SKM-1 treated with dmso at 0.1 percent for 144 hours (cell line): ENCODE measurements around the gene ULK3.
"Not testable (repeated sequence)": the region's sequence is repeated elsewhere in the genome, so short reads cannot be mapped to it uniquely, and the experiment has no call there.

Experiments used
- DNase-seq: peaks from one replicate; lab custom pipeline; 2025; ENCODE audit not compliant: unreplicated experiment; lab: John Stamatoyannopoulos, UW

Gene ULK3, protein sequence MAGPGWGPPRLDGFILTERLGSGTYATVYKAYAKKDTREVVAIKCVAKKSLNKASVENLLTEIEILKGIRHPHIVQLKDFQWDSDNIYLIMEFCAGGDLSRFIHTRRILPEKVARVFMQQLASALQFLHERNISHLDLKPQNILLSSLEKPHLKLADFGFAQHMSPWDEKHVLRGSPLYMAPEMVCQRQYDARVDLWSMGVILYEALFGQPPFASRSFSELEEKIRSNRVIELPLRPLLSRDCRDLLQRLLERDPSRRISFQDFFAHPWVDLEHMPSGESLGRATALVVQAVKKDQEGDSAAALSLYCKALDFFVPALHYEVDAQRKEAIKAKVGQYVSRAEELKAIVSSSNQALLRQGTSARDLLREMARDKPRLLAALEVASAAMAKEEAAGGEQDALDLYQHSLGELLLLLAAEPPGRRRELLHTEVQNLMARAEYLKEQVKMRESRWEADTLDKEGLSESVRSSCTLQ

DNA sequence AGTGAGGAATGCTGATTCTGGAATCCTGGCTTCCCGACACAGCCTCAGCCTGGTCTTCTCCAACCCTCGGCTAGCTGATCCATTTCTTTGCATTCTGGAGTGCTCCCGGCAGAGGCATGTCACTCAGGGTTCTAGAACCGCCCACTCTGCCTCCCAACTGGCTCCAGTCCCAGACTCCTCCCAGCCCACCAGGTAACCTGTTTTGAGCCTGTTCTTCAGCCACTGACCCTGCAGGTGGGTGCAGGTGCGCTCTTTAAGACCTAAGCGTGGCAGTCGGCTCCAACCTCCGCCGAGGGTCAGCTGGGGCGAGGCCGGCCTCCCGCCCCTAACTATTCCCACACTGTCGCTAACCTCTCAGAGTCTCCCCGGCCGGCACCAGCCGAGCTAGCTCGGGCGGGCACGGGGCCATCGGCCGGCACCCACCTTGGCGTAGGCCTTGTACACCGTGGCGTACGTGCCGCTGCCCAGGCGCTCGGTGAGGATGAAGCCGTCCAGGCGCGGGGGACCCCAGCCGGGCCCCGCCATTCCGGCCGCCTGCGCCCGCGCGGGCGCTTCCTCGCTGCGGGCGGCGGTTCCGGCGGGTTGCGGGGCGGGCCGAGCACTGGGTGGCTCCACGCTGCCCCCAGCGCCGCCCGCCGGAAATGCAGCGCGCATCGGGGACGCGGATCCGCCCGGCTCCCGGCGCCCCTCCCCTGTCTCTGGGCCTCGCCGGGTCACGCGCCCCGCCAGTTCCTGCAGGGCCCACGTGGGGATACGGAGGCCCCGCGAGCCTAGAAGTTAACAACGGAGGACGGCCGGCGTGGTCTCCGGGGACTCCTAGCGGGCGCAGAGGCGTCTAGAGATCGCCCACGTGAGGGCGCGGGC is at the start of gene ULK3:
ULK3 (minus strand) TSS at position 576 of the 864 bp plus-strand sequence; CDS start at position 525, 51 bp downstream.
- peak; percentile 87 for DNase-seq

DNA sequence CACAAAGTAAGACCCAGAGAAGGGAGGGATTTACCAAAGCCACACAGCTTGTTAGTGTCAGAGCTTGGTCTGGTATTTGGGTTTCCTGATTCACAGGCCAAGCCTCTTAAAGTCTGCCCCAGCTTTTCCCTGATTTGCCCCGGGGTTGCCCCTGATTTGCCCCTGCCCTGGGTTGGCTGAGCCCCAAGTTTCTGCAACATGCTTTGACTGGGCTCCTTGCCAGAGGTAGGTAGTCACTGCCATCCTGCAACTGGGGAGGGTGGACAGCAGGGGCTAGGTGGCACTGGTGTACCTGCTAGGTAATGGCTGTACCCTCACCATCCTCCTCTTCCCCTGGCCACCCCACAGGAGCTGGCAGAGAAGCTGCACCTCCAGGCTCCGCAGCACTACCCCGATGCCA is 49.4 kb upstream of the ULK3 start:
- no peak for DNase-seq

DNA sequence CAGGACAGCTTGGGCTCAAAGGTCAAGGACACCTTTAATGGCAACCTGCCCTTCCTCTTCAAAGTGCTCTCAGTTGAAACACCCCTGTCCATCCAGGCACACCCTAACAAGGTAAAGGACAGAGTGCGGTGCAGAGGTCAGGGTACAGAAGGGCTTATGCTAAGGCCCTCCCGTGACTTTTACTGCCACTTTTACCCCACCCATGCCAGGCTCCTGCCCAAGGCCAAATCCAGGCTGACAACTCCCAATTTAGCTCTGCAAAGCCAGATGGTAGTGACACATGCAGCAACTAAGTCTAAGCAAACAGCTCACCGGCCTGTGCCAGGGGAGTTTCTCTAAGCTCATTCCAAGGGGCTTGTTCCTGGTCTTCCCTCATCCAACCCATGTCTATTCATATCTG is 48.5 kb upstream of the ULK3 start:
- no peak for DNase-seq

DNA sequence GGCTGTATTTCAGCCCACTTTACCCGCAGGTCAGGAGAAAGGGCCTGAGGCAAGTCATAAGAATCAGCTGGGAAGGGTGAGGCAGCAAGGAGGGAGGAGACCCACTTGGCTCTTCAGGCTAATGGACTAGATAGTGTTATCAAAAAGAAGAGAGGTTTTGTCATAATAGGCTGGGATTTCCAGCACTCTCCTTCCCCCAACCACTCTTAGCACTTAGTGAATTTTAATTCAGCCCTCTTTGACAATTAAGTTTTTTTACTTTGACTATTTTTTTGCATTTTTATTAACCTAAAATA is 47.7 kb upstream of the ULK3 start:
- no peak for DNase-seq

DNA sequence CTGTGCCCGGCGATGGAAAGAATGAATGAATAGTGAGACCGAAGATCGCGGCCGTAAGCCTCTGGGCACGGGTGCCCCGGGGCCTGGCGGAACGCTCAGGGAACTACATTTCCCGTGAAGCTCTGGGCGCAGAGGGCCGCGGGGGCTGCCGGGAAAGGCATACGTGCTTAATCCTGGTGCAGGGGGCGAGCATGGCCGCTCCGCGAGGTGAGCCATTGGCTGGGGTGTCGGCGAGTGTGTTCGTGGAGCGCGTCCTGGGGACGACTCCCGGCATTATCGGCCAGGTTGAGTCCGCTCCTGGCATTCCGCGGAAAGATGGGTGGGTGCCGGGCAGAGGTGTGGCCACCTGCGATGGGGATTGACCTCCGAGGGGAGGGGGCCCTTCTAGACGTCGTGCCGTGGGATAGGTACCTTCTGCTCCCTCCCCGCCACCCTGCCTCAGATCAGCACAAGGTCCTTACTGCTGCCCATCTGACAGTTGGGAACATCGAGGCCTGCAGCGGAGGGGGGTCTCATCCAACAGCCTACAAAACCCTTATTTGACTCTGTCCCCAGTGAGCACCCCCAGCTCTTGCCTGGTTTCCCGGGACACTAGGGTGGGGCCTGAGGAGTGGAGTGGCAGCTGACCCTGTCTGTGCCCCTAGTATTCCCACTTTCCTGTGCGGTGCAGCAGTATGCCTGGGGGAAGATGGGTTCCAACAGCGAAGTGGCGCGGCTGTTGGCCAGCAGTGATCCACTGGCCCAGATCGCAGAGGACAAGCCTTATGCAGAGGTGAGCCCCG is 47.1 kb upstream of the ULK3 start, which contains the start of gene MPI:
MPI (plus strand) TSS at position 160 of the 782 bp plus-strand sequence; CDS start at position 192, 32 bp downstream.
- peak; percentile 79 for DNase-seq

DNA sequence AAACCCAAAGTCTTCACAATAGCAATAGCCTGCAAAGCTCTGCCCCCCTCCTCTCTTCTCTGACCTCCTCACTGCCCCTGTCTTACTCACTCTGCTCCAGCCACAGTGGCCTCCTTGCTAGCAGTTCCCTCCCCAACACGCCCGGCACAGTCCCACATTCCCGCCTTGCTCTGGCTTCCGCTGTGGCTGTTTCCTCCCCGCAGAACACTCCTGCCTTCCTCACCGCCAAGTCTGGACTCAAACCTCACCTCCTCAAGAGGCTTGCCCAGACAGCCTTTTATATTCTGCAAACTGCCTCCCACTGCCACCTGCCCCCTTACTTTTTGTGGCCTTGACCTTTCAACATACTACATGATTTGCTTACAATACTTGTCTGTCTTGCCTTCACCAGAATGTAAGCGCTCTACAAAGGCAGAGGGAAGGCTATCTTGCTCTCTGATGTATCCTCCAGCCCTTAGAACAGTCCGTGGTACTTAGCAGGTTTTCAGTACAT is 46.5 kb upstream of the ULK3 start:
- peak; percentile 17 for DNase-seq

DNA sequence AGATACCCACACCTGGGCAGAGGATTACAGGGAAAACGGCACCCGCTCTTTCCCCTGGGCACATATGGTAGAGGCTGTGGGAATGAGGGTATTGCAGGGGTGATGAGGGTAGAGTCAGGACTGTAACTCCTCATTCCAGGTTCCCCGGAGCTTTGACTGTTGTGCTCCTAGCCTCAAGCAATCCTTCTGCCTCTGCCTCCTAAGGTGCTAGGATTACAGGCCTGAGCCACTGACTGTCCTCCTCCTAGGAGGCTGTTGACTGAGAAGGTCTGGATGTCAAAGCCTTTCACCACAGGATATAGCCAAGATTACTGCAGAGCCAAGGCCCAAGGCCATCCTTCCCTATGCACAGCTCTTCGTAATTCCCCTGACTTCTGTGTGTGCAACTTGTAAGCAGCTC is 45.8 kb upstream of the ULK3 start:
- DNase-seq = no peak

DNA sequence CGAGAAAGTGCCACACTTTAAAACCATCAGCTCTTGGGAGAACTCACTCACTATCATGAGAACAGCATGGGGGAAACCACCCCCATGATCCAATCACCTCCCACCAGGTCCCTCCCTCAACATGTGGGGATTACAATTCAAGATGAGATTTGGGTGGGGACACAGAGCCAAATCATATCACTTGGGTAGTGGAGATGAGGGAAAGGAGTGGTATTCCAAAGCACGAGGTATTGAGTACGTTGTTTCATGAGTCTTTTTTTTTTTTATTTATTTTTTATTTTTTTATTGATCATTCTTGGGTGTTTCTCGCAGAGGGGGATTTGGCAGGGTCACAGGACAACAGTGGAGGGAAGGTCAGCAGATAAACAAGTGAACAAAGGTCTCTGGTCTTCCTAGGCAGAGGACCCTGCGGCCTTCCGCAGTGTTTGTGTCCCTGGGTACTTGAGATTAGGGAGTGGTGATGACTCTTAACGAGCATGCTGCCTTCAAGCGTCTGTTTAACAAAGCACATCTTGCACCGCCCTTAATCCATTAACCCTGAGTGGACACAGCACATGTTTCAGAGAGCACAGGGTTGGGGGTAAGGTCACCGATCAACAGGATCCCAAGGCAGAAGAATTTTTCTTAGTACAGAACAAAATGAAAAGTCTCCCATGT is 44.7 kb upstream of the ULK3 start:
- not testable (repeated sequence) for DNase-seq

DNA sequence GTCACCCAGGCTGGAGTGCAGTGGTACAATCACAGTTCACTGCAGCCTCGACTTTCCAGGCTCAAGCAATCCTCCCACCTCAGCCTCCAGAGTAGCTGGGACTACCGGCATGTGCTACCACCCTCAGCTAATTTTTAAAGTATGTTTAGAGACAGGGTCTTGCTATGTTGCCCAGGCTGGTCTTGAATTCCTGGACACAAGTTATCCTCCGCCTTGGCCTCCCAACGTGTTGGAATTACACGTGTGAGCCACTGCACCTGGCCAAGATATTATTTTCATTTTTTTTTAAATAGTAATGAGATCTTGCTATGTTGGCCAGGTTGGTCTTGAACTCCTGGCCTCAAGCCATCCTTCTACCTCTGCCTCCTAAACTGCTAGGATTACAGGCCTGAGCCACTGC is 42.5 kb upstream of the ULK3 start:
- DNase-seq = no peak

DNA sequence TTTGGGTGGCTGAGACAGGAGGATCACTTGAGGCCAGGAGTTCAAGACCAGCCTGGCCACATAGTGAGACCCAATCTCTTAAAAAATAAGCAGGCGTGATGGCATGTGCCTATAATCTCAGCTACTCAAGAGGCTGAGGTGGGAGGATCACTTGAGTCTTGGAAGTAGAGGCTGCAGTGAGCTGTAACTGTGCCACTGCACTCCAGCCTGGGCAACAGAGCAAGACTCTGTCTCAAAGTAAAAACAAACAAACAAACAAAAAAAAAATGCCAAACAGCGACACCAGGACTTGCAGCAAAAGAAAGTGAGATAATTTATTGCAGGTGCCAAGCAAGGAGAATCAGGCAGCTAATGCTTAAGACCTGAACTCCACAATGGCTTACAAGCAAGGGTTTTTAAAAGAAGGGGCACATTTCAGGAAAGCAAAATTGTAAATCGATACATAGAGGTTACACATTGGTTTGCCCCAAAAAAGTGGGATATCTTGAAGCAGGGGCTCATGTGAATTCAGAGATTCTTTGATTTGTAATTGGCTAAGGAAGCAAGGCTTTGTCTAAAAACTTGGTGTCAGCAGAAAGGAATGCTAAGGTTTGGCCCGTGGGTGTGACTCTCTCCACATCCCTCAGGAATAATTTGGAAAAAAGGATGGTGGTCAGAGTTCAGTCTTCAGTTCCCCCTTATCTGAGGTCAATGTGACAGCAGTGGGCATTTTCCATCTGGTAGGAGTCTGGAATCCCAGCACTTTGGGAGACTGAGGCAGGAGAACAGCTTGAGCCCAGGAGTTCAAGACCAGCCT is 41.7 kb upstream of the ULK3 start:
- DNase-seq = no peak

DNA sequence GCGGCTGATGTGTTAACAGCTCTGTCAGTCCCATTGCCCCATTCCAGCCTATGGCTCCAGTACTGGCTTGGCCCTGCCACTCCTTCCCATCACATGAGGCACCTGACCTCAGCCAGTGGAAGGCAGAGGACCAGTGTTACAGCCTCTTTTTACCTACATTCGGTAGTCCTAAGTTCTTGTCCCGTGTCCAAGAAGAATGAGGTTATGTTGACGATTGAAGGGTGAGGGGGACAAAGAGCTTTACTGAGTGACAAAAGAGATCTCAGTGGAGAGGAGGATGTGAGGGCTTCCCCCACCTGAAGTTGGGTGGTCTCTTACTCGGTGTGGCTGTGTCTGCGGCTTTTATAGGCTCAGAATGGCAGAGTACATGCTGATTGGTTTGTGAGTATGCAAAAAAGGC is 39.6 kb upstream of the ULK3 start:
- no peak for DNase-seq

DNA sequence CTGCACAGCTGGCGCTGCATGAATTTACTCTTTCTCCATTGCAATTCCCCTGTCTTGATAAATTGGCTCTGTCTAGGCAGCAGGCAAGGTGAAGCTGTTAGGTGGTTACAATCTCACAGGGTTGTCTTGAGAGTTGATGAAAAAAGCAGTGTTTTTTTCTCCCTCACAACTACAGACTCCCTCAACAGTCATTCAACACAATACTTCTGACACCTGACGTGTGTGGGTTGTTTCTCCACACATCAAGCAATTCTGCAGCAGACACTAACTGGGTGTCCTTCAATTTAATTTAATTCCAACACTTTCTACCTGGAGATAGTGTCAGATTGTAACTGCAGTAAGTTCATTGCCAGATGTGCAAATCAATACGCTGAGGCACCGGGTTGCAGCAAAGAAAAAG is 35.3 kb upstream of the ULK3 start:
- no peak for DNase-seq

DNA sequence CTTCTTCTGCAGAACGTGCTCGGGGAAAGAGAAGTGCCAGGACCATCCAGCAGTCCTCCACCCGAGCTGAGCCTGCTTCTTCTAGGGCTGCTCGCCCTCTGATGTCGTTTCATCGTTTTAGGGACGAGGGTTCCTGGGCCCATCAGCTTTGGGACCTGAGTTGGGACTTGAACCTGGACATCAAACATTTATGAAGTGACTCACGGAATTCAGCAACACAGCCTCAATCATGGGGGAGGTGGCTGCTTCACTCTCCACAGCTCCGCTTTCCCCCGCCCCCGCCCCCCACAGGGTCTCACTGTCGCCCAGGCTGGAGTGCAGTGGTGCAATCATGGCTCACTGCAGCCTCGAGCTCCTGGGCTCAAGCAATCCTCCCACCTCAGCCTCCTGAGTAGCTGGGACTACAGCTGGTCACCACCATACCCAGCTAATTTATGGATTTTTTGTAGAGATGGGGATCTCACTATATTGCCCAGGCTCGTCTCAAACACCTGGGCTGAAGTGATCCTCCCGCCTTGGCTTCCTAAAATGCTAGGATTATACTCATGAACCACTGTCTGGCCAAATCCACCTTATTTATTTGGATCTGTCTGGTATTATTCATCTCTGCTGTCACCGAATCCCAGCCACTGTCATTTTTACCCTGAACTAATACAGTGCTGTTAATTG is 30.9 kb upstream of the ULK3 start:
- no peak for DNase-seq

DNA sequence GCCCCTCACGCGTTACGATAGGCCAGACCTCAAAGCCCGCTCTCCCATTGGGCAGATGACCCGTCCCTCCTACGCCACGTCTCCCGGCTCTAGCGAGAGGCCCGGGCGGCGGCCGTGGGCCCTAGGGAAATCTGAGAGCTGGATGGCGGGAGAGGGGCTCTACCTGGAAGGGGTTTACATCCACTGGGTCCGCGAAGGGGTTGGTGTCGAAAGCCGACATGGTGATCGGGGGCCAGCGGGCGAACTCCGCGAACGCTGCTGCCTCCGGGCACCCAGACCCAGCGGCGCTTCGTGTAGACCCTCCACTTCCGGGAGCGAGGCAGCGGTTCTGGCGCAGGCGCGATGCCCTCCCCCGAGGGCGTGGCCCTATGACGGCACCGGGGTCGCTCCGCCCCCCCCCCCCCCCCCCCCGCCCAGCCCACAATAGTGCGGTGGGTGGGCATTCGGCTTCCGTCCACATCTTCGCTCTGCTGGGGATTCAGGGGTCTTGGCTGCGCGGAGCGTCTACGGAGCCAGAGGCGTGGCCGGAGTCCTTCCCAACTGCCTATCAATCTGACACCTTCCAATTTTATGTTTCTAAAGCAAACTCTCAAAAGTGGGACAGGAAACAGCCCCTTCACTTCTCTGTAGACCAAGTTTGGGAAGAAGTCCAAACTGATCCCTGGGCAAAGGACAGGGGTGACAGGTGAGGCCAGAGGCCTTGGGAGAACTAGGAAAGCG is 30.2 kb upstream of the ULK3 start, which contains the start of gene SCAMP2:
SCAMP2 (minus strand) TSS at position 330 of the 720 bp plus-strand sequence; CDS start at position 220, 110 bp downstream.
- DNase-seq = peak; percentile 90

DNA sequence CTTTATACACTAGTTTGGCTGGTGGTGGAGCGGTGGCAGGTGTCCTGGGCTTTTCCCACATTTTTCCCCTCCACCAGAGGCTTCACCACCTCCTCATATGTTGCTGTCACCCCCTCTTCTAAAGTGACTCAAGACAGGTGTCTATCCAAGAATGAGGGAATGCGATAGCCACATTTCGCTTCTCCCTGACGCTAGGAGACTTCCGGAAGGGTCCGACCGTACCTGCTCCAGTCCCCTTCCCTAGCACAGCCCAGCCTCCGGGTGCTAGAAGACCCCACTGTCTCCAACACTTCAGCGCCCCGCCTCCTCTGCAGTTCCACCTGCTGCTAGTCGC is 29.7 kb upstream of the ULK3 start:
- no peak for DNase-seq

DNA sequence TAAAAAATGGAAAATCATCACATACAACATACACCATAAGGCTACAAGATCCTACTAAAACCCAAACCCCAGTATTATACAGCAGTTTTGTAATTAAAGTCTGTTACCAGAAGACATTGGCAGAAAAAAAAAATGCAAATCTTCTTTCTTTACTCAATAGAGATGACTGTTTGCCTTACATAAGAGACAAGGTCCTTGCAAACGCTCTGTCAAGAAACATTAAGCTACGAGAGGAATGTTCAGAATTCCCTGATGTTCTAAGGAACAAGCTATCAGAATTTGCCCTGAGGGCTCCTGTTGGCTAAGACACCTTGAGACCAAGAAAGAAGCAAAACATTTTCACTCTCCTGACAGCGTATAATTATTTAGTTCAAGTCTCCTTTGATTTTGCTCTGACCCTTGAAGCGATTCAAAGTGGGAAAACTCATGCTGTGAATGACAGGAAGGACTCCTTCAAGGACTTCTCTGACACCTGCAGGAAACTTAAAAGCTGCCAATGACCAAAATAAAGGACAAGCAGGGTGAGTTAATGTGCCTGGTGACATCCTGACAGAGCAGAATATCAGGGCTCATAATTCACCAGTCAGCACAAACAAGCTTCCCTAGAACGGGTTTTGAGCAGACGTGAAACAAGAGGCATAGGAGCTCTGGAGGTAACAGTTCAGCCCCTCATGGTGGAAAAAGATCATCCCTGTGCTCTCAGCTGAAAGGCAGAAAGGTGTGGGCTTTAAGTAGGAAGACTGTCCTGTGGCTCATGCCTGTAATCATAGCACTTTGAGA is 27.7 kb upstream of the ULK3 start:
- DNase-seq = no peak

DNA sequence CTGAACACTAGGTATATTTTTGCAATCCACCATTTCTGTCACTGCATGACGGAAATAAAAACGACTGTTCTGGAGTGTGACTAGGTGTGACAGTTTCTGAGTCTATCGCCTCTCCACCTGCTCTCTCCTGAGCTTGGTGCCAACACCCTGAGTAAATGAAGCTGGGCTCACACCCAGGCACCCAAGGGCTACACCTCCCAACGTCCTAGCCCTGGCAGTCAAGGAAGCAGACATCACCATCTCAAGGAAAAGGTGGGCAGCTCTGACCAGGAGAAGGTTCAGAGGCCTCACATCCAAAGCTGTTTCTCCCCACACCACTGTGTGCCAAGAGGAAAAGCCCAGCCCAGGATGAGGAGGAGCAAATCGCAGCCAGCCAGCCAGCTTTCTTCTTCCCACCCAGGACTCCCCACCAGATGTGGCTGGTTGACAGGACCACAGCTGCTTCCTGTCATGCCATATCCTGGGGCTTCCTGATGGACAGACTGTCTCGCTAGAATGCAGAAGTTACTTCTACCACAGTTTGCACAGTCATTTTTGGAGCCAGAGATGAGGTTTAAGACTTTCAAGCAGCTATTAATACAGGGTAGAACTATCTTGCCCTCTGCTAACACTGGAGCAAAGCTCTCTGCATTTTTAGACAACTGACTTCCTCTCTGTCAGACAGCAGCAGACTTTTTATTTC is 26.9 kb upstream of the ULK3 start:
- DNase-seq = peak; percentile 91
